Hematopoietic multipotent progenitor cell treated with erythropoietin and hydrocortisone succinate and interleukin-3 and kit ligand, for 6 days (in vitro differentiated cells): ENCODE results near the gene PCDHGB2.
"Not testable (repeated sequence)": the region's sequence is repeated elsewhere in the genome, so short reads cannot be mapped to it uniquely, and the experiment has no call there.

Experiments used
- DNase-seq: peaks from one replicate; pipeline ENCODE4 v3.0.0-alpha.2; 2015

PCDHGB2 gene

DNA sequence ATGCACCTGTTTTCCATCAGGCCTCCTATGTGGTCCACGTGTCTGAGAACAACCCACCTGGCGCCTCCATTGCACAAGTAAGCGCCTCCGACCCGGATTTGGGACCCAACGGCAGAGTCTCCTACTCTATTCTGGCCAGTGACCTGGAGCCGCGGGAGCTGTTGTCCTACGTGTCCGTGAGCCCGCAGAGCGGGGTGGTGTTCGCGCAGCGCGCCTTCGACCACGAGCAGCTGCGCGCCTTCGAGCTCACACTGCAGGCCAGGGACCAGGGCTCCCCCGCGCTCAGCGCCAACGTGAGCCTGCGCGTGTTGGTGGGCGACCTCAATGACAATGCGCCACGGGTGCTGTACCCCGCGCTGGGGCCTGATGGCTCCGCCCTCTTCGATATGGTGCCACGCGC, 8.2 kb upstream of the PCDHGB2 start:
- no peak for DNase-seq

DNA sequence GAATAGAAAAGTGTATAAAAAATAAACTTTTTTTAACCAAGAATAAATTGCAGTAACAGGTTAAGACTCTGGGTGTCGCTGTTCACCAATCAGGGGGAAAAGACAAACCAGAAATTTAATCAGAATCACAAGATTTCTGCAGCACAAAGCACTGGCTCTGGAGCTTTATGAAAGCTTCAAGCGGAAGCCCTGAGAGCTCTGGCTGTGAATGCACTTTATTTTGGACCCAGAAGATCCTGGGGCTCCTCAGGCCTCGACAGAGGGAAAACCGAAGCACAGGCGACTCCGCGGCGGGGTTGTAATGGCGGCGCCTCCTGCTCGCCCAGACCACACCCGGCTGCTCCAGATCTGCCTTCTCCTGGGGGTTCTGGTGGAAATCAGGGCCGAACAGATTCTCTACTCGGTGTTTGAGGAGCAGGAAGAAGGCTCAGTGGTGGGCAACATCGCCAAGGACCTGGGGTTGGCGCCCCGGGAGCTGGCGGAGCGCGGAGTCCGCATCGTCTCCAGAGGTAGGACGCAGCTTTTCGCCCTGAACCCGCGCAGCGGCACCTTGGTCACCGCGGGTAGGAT, 4.8 kb upstream of the PCDHGB2 start, which contains the start of gene PCDHGA4:
Gene PCDHGA4 (plus strand): TSS at position 122 of the 570 bp plus-strand sequence. CDS start 87 bp downstream, at position 209.
- DNase-seq: no peak

DNA sequence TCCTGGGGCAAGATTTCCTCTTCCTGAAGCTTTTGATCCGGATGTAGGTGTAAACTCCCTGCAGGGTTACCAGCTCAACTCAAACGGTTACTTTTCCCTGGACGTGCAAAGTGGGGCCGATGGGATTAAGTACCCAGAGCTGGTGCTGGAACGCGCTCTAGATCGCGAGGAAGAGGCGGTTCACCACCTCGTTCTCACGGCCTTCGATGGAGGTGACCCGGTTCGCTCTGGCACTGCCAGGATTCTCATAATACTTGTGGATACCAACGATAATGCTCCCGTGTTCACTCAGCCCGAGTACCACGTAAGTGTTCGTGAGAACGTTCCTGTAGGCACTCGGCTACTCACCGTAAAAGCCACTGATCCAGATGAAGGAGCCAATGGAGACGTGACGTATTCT, 4.2 kb upstream of the PCDHGB2 start:
- DNase-seq: no peak

- DNase-seq: no peak
These were observed 3.7 kb upstream of the PCDHGB2 start for GRCh38 chr5:141356133-141356532.

DNA sequence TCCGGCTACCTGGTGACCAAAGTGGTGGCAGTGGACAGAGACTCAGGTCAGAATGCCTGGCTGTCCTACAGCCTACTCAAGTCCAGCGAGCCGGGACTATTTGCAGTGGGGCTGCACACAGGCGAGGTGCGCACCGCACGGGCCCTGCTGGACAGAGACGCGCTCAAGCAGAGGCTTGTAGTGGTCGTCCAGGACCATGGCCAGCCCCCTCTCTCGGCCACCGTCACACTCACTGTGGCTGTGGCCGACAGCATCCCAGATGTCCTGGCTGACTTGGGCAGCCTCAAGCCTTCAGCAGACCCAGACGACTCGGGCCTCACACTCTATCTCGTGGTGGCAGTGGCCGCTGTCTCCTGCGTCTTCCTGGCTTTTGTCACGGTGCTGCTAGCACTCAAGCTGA, 2.8 kb upstream of the PCDHGB2 start:
- DNase-seq: no peak

DNA sequence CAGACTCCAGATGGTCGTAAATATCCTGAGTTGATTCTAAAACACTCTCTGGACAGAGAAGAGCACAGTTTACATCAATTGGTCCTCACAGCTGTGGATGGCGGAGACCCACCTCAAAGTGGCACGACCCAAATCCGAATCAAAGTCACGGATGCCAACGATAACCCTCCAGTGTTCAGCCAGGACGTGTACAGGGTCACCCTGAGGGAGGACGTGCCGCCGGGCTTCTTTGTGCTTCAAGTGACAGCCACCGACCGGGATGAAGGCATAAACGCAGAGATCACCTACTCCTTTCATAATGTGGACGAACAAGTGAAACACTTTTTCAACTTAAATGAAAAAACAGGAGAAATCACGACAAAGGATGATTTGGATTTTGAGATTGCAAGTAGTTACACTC, 891 bp downstream of the PCDHGB2 start:
- DNase-seq: no peak

DNA sequence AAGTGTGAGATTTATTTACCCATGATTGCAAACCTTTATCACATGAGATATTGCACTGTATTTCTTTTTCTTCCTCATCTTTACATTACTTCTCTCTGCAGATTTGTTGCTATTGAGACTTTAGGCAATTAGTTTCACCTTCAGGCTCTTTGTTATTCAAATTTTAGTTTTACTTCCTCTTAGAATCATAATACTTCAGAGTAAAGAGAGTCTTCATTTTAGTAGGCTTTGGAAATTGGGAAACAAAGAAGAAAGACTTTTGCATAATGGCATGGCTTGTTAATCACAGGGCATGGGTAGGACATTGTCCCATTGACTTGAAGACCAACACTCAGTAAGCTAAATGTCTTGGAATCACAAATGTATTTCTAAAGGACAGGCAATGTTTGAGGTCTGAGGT, 2.9 kb downstream of the PCDHGB2 start:
- DNase-seq: no peak

DNA sequence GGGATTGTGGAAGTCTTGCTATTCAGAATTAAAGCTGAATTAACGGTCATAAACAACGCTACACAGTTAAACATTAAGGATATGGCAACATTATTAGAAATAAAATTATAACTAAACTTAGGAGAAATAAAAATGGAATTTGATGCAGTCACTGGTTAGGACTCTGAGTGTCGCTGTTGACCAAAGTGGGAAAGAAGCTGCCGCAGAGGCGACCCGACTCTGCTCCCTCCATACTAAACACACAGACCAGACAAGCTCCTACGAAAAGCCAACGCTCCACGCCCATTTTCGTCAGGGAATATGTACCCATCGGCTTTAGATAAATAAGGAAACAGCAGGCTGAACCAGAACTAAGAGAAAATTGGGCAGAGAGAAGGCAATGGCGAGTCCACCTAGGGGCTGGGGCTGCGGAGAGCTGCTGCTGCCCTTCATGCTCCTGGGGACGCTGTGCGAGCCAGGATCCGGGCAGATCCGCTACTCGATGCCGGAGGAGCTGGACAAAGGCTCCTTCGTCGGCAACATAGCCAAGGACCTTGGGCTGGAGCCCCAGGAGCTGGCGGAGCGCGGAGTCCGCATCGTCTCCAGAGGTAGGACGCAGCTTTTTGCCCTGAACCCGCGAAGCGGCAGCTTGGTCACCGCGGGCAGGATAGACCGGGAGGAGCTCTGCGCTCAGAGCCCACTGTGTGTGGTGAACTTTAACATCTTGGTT, 4.3 kb downstream of the PCDHGB2 start, which contains the start of gene PCDHGA5:
Gene PCDHGA5 (plus strand): TSS at position 211 of the 709 bp plus-strand sequence. CDS start 169 bp downstream, at position 380.
- no peak for DNase-seq

DNA sequence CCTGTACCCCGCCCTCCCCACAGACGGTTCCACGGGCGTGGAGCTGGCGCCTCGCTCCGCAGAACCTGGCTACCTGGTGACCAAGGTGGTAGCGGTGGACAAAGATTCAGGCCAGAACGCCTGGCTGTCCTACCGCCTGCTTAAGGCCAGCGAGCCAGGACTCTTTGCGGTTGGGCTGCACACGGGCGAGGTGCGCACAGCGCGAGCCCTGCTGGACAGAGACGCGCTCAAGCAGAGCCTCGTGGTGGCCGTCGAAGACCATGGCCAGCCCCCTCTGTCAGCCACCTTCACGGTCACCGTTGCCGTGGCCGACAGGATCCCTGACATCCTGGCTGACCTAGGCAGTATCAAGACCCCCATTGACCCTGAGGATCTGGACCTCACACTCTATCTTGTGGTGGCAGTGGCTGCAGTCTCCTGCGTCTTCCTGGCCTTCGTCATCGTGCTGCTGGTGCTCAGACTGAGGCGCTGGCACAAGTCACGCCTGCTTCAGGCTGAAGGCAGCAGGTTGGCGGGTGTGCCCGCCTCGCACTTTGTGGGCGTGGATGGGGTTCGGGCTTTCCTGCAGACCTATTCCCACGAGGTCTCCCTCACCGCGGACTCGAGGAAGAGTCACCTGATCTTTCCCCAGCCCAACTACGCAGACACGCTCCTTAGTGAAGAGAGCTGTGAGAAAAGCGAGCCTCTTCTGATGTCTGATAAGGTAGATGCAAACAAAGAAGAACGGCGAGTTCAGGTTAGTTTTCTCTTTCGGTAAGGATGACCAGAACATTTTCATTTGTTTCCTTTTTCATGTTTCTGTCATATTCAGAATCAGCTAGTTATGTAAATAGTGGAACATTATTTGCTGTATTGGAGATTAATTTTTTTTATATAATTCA, 6.5 kb downstream of the PCDHGB2 start:
- DNase-seq: no peak

DNA sequence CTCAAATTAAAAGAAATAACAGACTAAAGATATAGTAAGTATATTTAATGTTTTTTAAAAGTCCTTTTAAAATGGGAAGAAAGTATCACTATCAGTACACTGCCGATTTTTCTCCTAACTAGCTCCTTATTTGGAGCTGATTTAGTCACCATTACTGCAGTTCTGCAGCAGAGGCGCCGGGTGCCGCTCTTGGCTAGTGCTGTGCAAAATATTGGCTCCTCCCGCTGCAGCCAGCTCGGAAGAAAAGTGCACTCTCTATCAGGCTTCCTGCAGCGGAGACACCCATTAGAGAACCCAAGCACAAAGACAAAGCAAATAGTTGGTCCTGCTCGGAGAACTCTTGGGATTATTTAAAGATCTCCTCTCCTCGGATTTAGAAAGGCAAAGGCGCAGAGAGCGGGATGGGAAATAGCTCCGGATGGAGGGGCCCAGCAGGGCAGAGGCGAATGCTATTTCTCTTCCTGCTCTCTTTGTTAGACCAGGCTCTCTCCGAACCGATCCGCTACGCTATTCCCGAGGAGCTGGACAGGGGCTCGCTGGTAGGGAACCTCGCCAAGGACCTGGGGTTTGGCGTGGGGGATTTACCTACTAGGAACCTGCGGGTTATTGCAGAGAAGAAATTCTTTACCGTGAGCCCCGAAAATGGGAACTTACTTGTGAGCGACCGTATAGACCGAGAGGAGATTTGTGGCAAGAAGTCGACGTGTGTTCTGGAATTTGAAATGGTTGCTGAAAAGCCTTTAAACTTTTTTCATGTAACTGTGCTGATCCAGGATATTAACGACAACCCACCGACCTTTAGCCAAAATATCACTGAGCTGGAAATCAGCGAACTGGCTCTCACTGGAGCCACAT, 10.4 kb downstream of the PCDHGB2 start, which contains the start of gene PCDHGB3:
Gene PCDHGB3 (plus strand): TSS at position 249 of the 855 bp plus-strand sequence. CDS start 153 bp downstream, at position 402.
- peak; percentile 35 for DNase-seq

DNA sequence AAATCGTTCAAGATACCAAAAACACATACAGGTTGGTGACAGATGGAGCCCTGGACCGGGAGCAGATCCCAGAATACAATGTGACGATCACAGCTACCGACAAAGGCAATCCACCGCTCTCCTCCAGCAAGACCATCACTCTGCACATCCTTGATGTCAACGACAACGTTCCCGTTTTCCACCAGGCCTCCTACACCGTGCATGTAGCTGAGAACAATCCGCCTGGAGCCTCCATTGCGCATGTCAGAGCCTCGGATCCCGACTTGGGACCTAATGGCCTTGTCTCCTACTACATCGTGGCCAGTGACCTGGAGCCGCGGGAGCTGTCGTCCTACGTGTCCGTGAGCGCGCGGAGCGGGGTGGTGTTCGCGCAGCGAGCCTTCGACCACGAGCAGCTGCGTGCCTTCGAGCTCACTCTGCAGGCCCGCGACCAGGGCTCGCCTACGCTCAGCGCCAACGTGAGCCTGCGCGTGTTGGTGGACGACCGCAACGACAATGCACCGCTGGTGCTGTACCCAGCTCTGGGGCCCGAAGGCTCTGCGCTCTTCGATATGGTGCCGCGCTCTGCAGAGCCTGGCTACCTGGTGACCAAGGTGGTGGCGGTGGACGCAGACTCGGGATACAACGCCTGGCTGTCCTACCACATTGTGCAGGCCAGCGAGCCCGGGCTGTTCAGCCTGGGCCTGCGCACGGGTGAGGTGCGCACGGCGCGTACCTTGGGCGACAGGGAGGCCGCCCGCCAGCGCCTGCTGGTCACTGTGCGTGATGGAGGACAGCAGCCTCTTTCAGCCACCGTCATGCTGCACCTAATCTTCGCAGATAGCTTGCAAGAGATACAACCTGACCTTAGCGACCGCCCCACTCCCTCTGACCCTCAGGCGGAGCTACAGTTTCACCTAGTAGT, 12.0 kb downstream of the PCDHGB2 start:
- no peak for DNase-seq

DNA sequence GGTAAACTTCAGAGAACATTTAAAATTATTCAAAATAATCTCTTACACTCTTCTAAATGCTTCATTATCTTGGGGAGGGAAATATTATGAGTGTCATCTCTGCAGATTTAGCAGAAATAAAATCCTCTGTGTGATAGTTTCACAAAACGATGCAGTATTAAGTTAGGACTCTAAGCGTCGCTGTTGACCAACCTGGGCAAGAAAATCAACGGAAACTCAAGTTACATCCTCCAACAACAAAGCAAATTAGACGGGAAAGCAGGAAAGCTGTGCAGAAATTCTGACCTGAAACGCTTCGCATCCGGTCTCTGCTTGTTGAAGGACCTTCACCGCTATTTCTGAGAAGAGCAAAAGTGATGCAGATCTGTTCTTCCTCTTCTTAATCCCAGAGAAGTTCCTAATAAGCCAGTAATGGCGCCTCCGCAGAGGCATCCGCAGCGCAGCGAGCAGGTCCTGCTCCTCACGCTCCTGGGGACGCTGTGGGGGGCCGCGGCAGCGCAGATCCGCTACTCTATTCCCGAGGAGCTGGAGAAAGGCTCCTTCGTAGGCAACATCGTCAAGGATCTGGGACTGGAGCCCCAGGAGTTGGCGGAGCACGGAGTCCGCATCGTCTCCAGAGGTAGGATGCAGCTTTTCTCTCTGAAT, 14.0 kb downstream of the PCDHGB2 start, which contains the start of gene PCDHGA6:
Gene PCDHGA6 (plus strand): TSS at position 219 of the 645 bp plus-strand sequence. CDS start 193 bp downstream, at position 412.
- no peak for DNase-seq

- DNase-seq: no peak
These were observed 14.8 kb downstream of the PCDHGB2 start for GRCh38 chr5:141374627-141375026.

DNA sequence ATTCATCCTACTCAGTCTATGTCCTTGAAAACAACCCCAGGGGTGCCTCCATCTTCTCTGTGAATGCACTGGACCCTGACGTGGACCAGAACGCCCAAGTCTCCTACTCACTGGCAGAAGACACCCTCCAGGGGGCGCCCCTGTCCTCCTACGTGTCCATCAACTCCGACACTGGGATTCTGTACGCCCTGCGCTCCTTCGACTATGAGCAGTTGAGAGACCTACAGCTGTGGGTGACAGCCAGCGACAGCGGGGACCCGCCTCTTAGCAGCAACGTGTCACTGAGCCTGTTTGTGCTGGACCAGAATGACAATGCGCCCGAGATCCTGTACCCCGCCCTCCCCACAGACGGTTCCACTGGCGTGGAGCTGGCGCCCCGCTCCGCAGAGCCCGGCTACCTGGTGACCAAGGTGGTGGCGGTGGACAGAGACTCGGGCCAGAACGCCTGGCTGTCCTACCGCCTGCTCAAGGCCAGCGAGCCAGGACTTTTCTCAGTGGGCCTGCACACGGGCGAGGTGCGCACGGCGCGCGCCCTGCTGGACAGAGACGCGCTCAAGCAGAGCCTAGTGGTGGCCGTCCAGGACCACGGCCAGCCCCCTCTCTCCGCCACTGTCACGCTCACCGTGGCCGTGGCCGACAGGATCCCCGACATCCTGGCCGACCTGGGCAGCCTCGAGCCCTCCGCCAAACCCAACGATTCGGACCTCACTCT, 15.8 kb downstream of the PCDHGB2 start:
- not testable (repeated sequence) for DNase-seq

DNA sequence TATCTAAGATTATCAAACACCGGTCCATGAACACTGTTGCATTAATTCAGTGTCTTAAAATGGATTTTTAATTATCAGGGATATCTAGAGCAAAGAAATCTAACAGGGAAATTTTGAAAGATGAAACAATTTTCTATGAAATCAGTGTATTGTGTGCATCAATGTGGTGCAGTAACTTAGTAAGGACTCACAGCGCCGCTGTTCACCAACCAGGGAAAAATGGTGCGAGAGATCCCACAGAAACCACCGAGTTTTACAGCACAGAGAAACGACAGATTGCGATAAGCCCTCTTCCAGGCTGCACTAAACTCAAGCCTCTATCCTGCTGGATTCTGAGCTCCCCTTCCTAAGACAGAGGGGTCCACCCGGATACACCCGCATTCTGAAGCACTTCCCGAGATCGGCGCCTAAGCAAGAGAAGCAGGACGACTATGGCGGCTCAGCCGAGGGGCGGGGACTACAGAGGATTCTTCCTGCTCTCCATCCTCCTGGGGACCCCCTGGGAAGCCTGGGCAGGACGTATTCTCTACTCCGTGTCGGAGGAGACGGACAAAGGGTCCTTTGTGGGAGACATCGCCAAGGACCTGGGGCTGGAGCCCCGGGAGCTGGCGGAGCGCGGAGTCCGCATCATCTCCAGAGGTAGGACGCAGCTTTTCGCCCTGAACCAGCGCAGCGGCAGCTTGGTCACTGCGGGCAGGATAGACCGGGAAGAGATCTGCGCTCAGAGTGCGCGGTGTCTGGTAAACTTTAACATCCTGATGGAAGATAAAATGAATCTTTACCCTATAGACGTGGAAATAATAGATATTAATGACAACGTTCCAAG, 22.9 kb downstream of the PCDHGB2 start, which contains the start of gene PCDHGA7:
Gene PCDHGA7 (plus strand): TSS at position 274 of the 826 bp plus-strand sequence. CDS start 158 bp downstream, at position 432.
- peak; percentile 12 for DNase-seq

DNA sequence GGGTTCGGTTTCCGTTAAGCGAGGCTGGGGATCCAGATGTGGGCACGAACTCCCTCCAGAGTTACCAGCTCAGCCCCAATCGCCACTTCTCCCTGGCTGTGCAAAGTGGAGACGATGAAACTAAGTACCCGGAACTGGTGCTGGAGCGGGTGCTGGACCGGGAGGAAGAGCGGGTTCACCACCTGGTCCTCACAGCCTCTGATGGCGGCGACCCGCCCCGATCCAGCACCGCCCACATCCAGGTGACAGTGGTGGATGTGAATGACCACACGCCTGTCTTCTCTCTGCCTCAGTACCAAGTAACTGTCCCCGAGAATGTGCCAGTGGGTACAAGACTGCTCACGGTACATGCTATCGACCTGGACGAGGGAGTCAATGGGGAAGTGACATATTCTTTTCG, 23.6 kb downstream of the PCDHGB2 start:
- no peak for DNase-seq

DNA sequence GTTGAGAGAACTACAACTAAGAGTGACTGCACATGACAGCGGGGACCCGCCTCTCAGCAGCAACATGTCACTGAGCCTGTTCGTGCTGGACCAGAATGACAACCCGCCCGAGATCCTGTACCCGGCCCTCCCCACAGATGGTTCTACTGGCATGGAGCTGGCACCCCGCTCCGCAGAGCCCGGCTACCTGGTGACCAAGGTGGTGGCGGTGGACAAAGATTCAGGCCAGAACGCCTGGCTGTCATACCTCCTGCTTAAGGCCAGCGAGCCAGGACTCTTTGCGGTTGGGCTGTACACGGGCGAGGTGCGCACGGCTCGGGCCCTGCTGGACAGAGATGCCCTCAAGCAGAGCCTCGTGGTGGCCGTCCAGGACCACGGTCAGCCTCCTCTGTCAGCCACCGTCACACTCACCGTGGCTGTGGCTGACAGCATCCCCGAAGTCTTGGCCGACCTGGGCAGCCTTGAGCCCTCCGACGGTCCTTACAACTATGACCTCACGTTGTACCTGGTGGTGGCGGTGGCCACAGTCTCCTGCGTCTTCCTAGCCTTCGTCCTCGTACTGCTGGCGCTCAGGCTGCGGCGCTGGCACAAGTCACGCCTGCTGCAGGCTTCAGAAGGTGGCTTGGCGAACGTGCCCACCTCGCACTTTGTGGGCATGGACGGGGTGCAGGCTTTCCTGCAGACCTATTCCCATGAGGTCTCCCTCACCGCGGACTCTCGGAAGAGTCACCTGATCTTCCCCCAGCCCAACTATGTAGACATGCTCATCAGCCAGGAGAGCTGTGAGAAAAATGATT, 24.9 kb downstream of the PCDHGB2 start:
- DNase-seq: no peak
